Esophagus squamous epithelium (tissue), 4 donors: Measurements from ENCODE around the gene UTS2R.

Source experiments
- CTCF ChIP-seq, 6 experiments: fragments of 450-650 bp in 4 of 6; fragments of 200-600 bp in 2 of 6; sonication (generic) in 2 of 6; IDR thresholded peaks; one replicate each; pipeline ENCODE4 v1.5.1; 2016 to 2019; ENCODE audit warnings: antibody characterized with exemption in 6 of 6, mild to moderate bottlenecking in 4 of 6, moderate library complexity in 4 of 6
- POLR2A ChIP-seq, 4 donors: fragments of 450-650 bp; IDR thresholded peaks; one replicate each; pipeline ENCODE4 v1.6.1; 2017; ENCODE audit warnings: antibody characterized with exemption in 4 of 4, mild to moderate bottlenecking in 4 of 4, moderate library complexity in 3 of 4

GRCh38 chr17:82396601-82397435 is 25.3 kb downstream of the UTS2R start:
- TF ChIP-seq CTCF (IDR thresholded peaks at IDR 0.05) (no peak), POLR2A (IDR thresholded peaks at IDR 0.05) (no peak)
